SK-N-DZ (cell line): ENCODE results near the gene MYL6B. TPM values are rescaled to one million over a fixed set of nuclear protein-coding genes. Genes with fewer than 3 reads are reported as not detected.
"Not testable (repeated sequence)": the region's sequence is repeated elsewhere in the genome, so short reads cannot be mapped to it uniquely, and the experiment has no call there.

Source experiments
- DNase-seq: peaks from one replicate; pipeline ENCODE4 v3.0.0-alpha.2; 2015; ENCODE audit warnings: low spot score
- polyA plus RNA-seq, 2 experiments: library from polyadenylated mRNA; depleted of rRNA; stranded (reverse); fragments of >200 nt; gene quantifications; 2 replicates each; pipeline ENCODE4 v1.2.3, GENCODE V29; 2014

MYL6B gene
- polyA plus RNA-seq (2014; cell fraction: cytosol; rRNA removed) = 234 and 235 TPM in 2 replicates
- polyA plus RNA-seq (2014; cell fraction: nucleus; rRNA removed) = 153 and 192 TPM in 2 replicates

- peak; percentile 90 for DNase-seq
These were observed at the start of gene MYL6B for GRCh38 chr12:56152132-56152755. TSS of gene MYL6B (plus strand) at chr12:56152587. CDS start at chr12:56153919, 1,332 bp downstream.

GRCh38 chr12:56102683-56103065 lies 49.7 kb upstream of the MYL6B start:
- no peak for DNase-seq

GRCh38 chr12:56103066-56103711 lies 49.2 kb upstream of the MYL6B start:
- DNase-seq = no peak

- no peak for DNase-seq
These were observed 48.6 kb upstream of the MYL6B start for GRCh38 chr12:56103823-56104108.

- peak; percentile 99 for DNase-seq
These were observed 48.1 kb upstream of the MYL6B start, which contains the start of gene PA2G4 for GRCh38 chr12:56104109-56104814. TSS of gene PA2G4 (plus strand) at chr12:56104559. CDS start at chr12:56104738, 179 bp downstream.

GRCh38 chr12:56104815-56105608 lies 47.4 kb upstream of the MYL6B start:
- no peak for DNase-seq

- DNase-seq = no peak
These were observed 46.8 kb upstream of the MYL6B start for GRCh38 chr12:56105609-56105902.

- no peak for DNase-seq
These were observed 45.1 kb upstream of the MYL6B start for GRCh38 chr12:56107242-56107641.

- no peak for DNase-seq
These were observed 41.8 kb upstream of the MYL6B start for GRCh38 chr12:56110571-56110970.

GRCh38 chr12:56114084-56114483 lies 38.3 kb upstream of the MYL6B start:
- no peak for DNase-seq

- DNase-seq = no peak
These were observed 37.1 kb upstream of the MYL6B start for GRCh38 chr12:56115329-56115728.

- peak; percentile 96 for DNase-seq
These were observed 35.9 kb upstream of the MYL6B start, which contains the start of gene RPL41 for GRCh38 chr12:56116267-56117081. TSS of gene RPL41 (plus strand) at chr12:56116633.

- not testable (repeated sequence) for DNase-seq
These were observed 35.2 kb upstream of the MYL6B start for GRCh38 chr12:56117082-56117706.

- DNase-seq = peak; percentile 99
These were observed 34.4 kb upstream of the MYL6B start, which contains the start of gene ZC3H10 for GRCh38 chr12:56117778-56118687. TSS of gene ZC3H10 (plus strand) at chr12:56118266. CDS start at chr12:56120563, 2,297 bp downstream.

- DNase-seq = no peak
These were observed 33.6 kb upstream of the MYL6B start for GRCh38 chr12:56118688-56119357.

- DNase-seq = peak; percentile 86
These were observed 33.0 kb upstream of the MYL6B start for GRCh38 chr12:56119361-56119796.

- DNase-seq = no peak
These were observed 32.1 kb upstream of the MYL6B start for GRCh38 chr12:56120158-56120846.

GRCh38 chr12:56121204-56121870 lies 31.1 kb upstream of the MYL6B start:
- DNase-seq = no peak
